HuH-7 (cell line): ENCODE data around the gene JSRP1.

Experiments
- DNase-seq: peaks from one replicate; pipeline ENCODE4 v3.0.0; 2011; ENCODE audit warnings: low spot score

JSRP1 gene

GRCh38 chr19:2216361-2217225 is 39.6 kb downstream of the JSRP1 start:
- DNase-seq, result no peak

GRCh38 chr19:2215281-2215751 is 40.9 kb downstream of the JSRP1 start:
- no peak for DNase-seq

GRCh38 chr19:2214251-2214650 is 42.0 kb downstream of the JSRP1 start:
- DNase-seq, result no peak

- DNase-seq, result no peak
These were observed 42.4 kb downstream of the JSRP1 start for GRCh38 chr19:2213799-2214198.

- peak; percentile 46 for DNase-seq
These were observed 43.1 kb downstream of the JSRP1 start for GRCh38 chr19:2212861-2213711.

DNA sequence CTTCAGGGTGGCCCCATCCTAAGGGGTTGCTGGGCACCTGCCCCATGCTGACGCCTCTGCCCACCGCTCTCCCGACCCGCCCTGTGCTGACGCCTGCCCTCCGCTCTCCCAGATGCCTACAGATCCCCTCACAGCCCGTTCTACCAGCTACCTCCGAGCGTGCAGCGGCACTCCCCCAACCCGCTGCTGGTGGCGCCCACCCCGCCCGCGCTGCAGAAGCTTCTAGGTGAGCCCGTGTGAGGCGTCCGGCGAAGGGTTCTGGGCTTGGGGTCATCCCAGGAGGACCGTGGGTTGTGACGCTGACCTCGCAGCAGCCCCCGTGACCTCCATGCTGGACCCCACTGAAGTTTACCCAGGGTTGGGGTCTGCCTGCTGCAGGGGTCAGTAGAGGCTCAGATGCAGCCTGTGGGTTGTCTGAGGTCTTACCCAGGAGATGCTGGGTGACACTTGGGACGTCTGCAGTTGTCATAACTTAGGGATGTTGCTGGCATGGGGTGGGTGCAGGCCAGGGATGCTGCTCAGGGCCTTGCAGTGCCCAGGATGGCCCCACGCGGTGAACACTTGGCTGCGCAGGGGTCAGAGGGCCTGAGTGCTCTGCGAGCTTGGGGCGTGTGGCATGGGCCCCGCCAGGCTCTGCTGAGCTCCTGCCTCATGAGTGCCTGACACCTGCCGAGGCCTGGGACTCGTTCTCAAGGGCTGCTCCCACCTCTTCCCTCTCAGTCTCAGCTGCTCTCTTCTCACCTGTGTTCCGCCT is 45.1 kb downstream of the JSRP1 start:
- DNase-seq, result no peak

GRCh38 chr19:2210206-2210605 is 46.0 kb downstream of the JSRP1 start:
- no peak for DNase-seq

DNA sequence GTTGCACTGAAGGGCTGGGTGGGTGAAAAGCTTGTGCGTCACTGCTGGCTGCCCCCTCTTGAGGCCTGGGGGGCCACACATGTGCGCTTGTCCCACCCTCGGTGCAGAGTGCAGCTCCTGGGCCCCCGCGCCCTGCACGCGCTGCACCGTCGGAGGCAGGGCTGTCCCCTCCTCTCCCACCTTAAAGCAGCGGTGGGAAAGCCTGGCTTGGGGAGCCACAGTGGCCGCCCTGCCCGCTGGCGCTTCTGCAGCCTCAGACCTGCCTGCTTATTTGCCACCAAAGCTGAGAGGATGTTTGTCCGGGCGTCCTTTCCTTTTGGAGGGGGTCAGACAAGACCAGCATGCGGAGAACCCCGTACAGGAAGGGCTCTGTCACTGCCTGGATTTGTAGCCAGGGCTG is 46.8 kb downstream of the JSRP1 start:
- DNase-seq, result no peak

DNA sequence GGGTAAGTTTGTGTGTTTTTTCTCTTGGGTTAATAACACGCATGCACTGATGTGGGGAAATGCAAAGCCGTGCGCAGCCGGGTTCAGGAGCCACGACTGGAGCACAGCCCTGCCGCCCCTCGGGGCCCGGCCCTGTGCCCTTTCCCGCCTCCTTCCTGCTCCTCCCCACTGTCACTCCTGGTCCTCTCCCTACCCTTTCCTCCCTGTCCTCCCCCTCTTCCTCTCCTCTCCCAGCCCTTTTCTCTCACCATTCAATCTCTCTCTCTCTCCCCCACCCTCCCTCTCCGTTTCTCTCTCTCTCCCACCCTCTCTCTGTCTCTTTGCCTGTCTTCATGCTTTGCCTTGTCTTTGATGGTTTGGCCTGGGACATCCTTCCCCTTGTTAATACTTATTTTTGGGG is 47.2 kb downstream of the JSRP1 start:
- DNase-seq, result no peak

DNA sequence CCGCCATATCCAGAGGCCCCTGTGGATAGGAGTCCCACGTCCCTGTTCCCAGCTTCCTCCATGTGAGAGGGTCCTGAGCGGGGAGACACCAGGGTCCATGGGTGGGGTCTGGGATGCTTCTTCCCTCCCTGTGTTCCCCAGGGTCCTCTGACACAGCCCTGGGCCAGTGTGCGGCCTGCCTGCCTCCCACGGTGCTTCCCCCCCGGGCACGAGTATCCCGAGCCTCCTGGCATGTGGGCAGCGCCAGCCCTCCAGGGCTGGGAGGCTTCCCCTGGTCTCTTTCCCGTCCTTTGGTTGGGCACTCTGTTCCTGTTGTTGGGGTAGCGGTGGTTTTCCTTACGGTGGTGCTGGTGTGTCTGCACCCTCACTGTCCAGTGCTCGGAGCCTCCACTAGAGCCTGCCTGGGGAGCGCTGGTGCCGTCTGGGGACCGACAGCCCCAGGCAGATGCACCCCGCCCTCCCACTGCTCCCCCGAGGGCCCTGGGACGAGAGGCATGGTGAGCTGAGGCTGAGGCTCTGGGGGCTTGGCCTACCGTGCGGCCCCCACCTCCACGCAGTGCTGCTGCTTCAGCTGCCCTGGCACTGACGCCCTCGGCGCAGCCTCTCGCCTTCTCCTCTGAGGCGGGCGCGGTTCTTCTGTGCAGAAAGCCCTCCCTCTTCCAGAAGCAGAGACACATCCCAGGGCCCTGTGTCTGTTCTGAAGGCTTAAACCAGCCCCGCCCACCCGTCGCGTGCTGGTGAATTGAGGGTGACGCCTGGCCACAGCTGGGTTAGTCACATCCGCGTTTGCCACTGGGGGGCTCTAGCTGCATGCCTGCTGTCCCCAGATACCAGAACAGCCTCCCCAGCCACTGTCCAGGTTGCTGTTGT is 48.0 kb downstream of the JSRP1 start:
- DNase-seq, result no peak

DNA sequence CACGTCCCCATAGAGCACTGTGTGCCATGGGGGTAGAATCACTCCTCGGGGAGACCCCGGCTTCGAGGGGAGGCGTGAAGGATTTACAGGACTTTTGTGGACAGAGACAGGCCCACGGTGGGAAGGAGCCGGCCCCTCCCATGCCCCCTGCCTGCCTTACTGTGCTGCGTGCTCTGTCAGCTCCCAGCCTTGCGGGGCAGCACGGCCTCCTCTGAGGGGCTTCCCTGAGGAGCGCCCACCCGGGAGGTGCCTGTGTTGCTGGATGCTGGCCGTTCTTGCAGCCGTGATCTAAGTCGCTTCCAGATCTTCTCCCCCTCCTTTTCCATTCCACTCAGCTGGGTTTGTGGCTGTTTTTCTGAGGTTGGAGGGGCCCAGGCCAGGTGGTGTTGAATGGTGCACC is 49.2 kb downstream of the JSRP1 start:
- no peak for DNase-seq

GRCh38 chr19:2202366-2202765 is 53.9 kb downstream of the JSRP1 start:
- no peak for DNase-seq
